GM18511 (cell line): ENCODE data around the gene SLC39A10.
"Not testable (repeated sequence)": the region's sequence is repeated elsewhere in the genome, so short reads cannot be mapped to it uniquely, and the experiment has no call there.

Experiments
- ATAC-seq: cut with Tn5 transposase; IDR thresholded peaks from one replicate; pipeline ENCODE4 v1.9.1; 2021; ENCODE audit warnings: mild to moderate bottlenecking, moderate library complexity; ENCODE audit not compliant: unreplicated experiment

The SLC39A10 gene

GRCh38 chr2:195656859-195657633 is at the start of gene SLC39A10:
Gene SLC39A10, plus strand, starts transcription at chr2:195657226. Its CDS starts 22,817 bp downstream, at chr2:195680043.
- ATAC-seq = peak; percentile 76

GRCh38 chr2:195608768-195609454 is 48.1 kb upstream of the SLC39A10 start:
- no peak for ATAC-seq

GRCh38 chr2:195610717-195611116 is 46.3 kb upstream of the SLC39A10 start:
- ATAC-seq = no peak

- no peak for ATAC-seq
Observed at GRCh38 chr2:195612611-195613495, 44.2 kb upstream of the SLC39A10 start.

- ATAC-seq = no peak
Observed at GRCh38 chr2:195613922-195614321, 43.1 kb upstream of the SLC39A10 start.

GRCh38 chr2:195619590-195619989 is 37.4 kb upstream of the SLC39A10 start:
- ATAC-seq = no peak

- no peak for ATAC-seq
Observed at GRCh38 chr2:195620501-195620900, 36.5 kb upstream of the SLC39A10 start.

GRCh38 chr2:195622966-195623365 is 34.1 kb upstream of the SLC39A10 start:
- peak; percentile 88 for ATAC-seq

- ATAC-seq = no peak
Observed at GRCh38 chr2:195626507-195626906, 30.5 kb upstream of the SLC39A10 start.

GRCh38 chr2:195628666-195629065 is 28.4 kb upstream of the SLC39A10 start:
- no peak for ATAC-seq

- ATAC-seq = no peak
Observed at GRCh38 chr2:195632856-195633572, 24.0 kb upstream of the SLC39A10 start.

GRCh38 chr2:195633573-195633870 is 23.5 kb upstream of the SLC39A10 start:
- ATAC-seq = no peak

- ATAC-seq = no peak
Observed at GRCh38 chr2:195633974-195634373, 23.1 kb upstream of the SLC39A10 start.

- no peak for ATAC-seq
Observed at GRCh38 chr2:195636890-195637289, 20.1 kb upstream of the SLC39A10 start.

GRCh38 chr2:195638750-195639149 is 18.3 kb upstream of the SLC39A10 start:
- ATAC-seq = no peak

GRCh38 chr2:195639238-195639858 is 17.7 kb upstream of the SLC39A10 start:
- ATAC-seq = no peak

GRCh38 chr2:195639959-195640358 is 17.1 kb upstream of the SLC39A10 start:
- ATAC-seq = no peak

- no peak for ATAC-seq
Observed at GRCh38 chr2:195642027-195642678, 14.9 kb upstream of the SLC39A10 start.

- ATAC-seq = no peak
Observed at GRCh38 chr2:195642679-195643068, 14.4 kb upstream of the SLC39A10 start.

GRCh38 chr2:195644708-195645107 is 12.3 kb upstream of the SLC39A10 start:
- ATAC-seq = not testable (repeated sequence)
